ENCODE results near the gene MTHFSD. TPM values are rescaled to one million over a fixed set of nuclear protein-coding genes. Genes with fewer than 3 reads are reported as not detected.

Gene MTHFSD
- total RNA-seq, 3 donors from 2014 or later (not counting 1 experiment from before 2014, with no cell fraction given) = 14.3 to 22.0 (median 16.9) TPM

- ATAC-seq (no peak), DNase-seq (no peak)
- no peak for TF ChIP-seq CTCF (IDR thresholded peaks at IDR 0.05)
- no peak within 1 kb of the TSS for H3K27ac ChIP-seq (ENCODE audit: low read length)
- no peak within 1 kb of the TSS for H3K4me3 ChIP-seq (ENCODE audit: low read length)
- peaks cover 12% of the 10 kb centered on the region for H3K4me1 ChIP-seq (ENCODE audit: control insufficient read depth, insufficient read depth, low read length)
- Mint-ChIP-seq H3K36me3 (no peaks in the 10 kb centered on the region), H3K9me3 (no peaks in the 10 kb centered on the region), H3K4me1 (peaks cover 5 to 10% of the 10 kb centered on the region in 2 donors), H3K27ac (no peak within 1 kb of the TSS), H3K27me3 (ENCODE audit: low read depth in 2 of 2) (peaks cover 65 to 74% of the 10 kb centered on the region in 2 donors), H3K4me3 (peak within 1 kb of the TSS; percentile 28)
- intact Hi-C loops (cut with micrococcal nuclease) = no loop called here
- no peaks in the 10 kb centered on the region for H3K36me3 ChIP-seq (ENCODE audit: control insufficient read depth, insufficient read depth, low read length)
- H3K27me3 ChIP-seq (ENCODE audit: control insufficient read depth, insufficient read depth, low read length) = peaks cover 26% of the 10 kb centered on the region
- WGBS (ENCODE audit: insufficient coverage) = 88% methylated on average over 11 of the region's 13 CpGs
- H3K9me3 ChIP-seq (ENCODE audit: control insufficient read depth, insufficient read depth, low read length) = no peaks in the 10 kb centered on the region
These were observed 23.1 kb upstream of the MTHFSD start, which contains the start of gene FOXL1 for GRCh38 chr16:86578061-86578599. Gene FOXL1 (plus strand): TSS chr16:86578549. CDS start chr16:86578724, 175 bp downstream.

GRCh38 chr16:86577314-86577971 is 22.4 kb upstream of the MTHFSD start:
- Histone ChIP-seq H3K4me3 (ENCODE audit: low read length) (no peak overlapping the region), H3K36me3 (ENCODE audit: control insufficient read depth, insufficient read depth, low read length) (no peaks in the 10 kb centered on the region), H3K27ac (ENCODE audit: low read length) (no peak overlapping the region), H3K27me3 (ENCODE audit: control insufficient read depth, insufficient read depth, low read length) (peaks cover 26% of the 10 kb centered on the region), H3K9me3 (ENCODE audit: control insufficient read depth, insufficient read depth, low read length) (no peaks in the 10 kb centered on the region), H3K4me1 (ENCODE audit: control insufficient read depth, insufficient read depth, low read length) (peaks cover 12% of the 10 kb centered on the region)
- Mint-ChIP-seq H3K36me3 (no peaks in the 10 kb centered on the region), H3K27ac (no peak overlapping the region), H3K4me1 (peaks cover 5 to 10% of the 10 kb centered on the region in 2 donors), H3K27me3 (ENCODE audit: low read depth in 2 of 2) (peaks cover 63 to 74% of the 10 kb centered on the region in 2 donors), H3K4me3 (peak overlapping the region; percentile 28), H3K9me3 (no peaks in the 10 kb centered on the region)
- no peak for TF ChIP-seq CTCF (IDR thresholded peaks at IDR 0.05)
- no peak for ATAC-seq
- intact Hi-C loops (cut with micrococcal nuclease) = no loop called here
- 71% methylated on average over 12 of the region's 12 CpGs for WGBS (ENCODE audit: insufficient coverage)
- DNase-seq = no peak

GRCh38 chr16:86576591-86577313 is 21.7 kb upstream of the MTHFSD start:
- intact Hi-C loops (cut with micrococcal nuclease) = no loop called here
- H3K36me3 ChIP-seq (ENCODE audit: control insufficient read depth, insufficient read depth, low read length) = no peaks in the 10 kb centered on the region
- H3K36me3 Mint-ChIP-seq = no peaks in the 10 kb centered on the region
- peak overlapping the region; percentile 57 for H3K4me3 Mint-ChIP-seq
- peaks cover 12% of the 10 kb centered on the region for H3K4me1 ChIP-seq (ENCODE audit: control insufficient read depth, insufficient read depth, low read length)
- H3K9me3 ChIP-seq (ENCODE audit: control insufficient read depth, insufficient read depth, low read length) = no peaks in the 10 kb centered on the region
- H3K27ac ChIP-seq (ENCODE audit: low read length) = no peak overlapping the region
- H3K27ac Mint-ChIP-seq = no peak overlapping the region
- DNase-seq (no peak), ATAC-seq (peak in 1 of 3 donors; percentile 3)
- H3K27me3 Mint-ChIP-seq (ENCODE audit: low read depth in 2 of 2) = peaks cover 61 to 70% of the 10 kb centered on the region in 2 donors
- H3K27me3 ChIP-seq (ENCODE audit: control insufficient read depth, insufficient read depth, low read length) = peaks cover 26% of the 10 kb centered on the region
- no peak overlapping the region for H3K4me3 ChIP-seq (ENCODE audit: low read length)
- WGBS (ENCODE audit: insufficient coverage) = 8% methylated on average over 30 of the region's 33 CpGs
- TF ChIP-seq CTCF (IDR thresholded peaks at IDR 0.05) = no peak
- H3K9me3 Mint-ChIP-seq = no peaks in the 10 kb centered on the region
- H3K4me1 Mint-ChIP-seq = peaks cover 5 to 10% of the 10 kb centered on the region in 2 donors
